PC-3 (cell line): ENCODE data around the gene CHD2. TPM values are rescaled to one million over a fixed set of nuclear protein-coding genes. Genes with fewer than 3 reads are reported as not detected.

Experiments
- ATAC-seq: fragments of 200-7000 bp; cut with Tn5 transposase; 2 replicates; pipeline ENCODE4 v1.9.1; 2020; ENCODE audit warnings: mild to moderate bottlenecking, moderate library complexity
- BruUV-seq: library from RNA; stranded (reverse); fragments of 400-500 nt; replicated peaks from 2 replicates; lab custom pipeline; 2021; lab: Mats Ljungman, UMichigan
- CTCF ChIA-PET: fragments of 300-600 bp; sonication (Branson Sonifier 250); formaldehyde crosslinking; loops from one replicate; lab custom pipeline; 2022; ENCODE audit warnings: antibody characterized with exemption; lab: Charles Lee
- POLR2A ChIA-PET: fragments of 300-600 bp; sonication (Branson Sonifier 250); formaldehyde crosslinking; loops from one replicate; lab custom pipeline; 2022; ENCODE audit warnings: antibody characterized with exemption; ENCODE audit not compliant: unreplicated experiment; lab: Charles Lee
- DNase-seq: peaks from one replicate; pipeline ENCODE4 v3.0.0-alpha.2; 2015
- H2AFZ ChIP-seq: fragments of 300-600 bp; sonication (generic); 2 replicates; pipeline ENCODE4 v1.6.0; 2016; ENCODE audit warnings: antibody characterized with exemption, low read length
- H3F3A ChIP-seq: fragments of 300-600 bp; sonication (generic); one replicate; pipeline ENCODE4 v1.6.0; 2017; ENCODE audit warnings: antibody characterized with exemption, low read length, control low read depth, mild to moderate bottlenecking; ENCODE audit not compliant: unreplicated experiment
- H3K27ac ChIP-seq: fragments of 300-600 bp; sonication (generic); 2 replicates; pipeline ENCODE4 v1.5.1; 2016; ENCODE audit warnings: mild to moderate bottlenecking, low read length
- H3K27me3 ChIP-seq: fragments of 300-600 bp; sonication (generic); 2 replicates; pipeline ENCODE4 v1.6.1; 2016; ENCODE audit warnings: low read length, mixed read lengths
- H3K36me3 ChIP-seq: fragments of 300-600 bp; sonication (generic); 2 replicates; pipeline ENCODE4 v1.6.1; 2016; ENCODE audit warnings: low read depth, mixed run types, low read length, mixed read lengths
- H3K4me1 ChIP-seq: fragments of 300-600 bp; sonication (generic); 2 replicates; pipeline ENCODE4 v1.5.1; 2016; ENCODE audit warnings: low read length; ENCODE audit not compliant: insufficient read depth
- H3K4me2 ChIP-seq: fragments of 300-600 bp; sonication (generic); 2 replicates; pipeline ENCODE4 v1.6.0; 2016; ENCODE audit warnings: low read length
- H3K4me3 ChIP-seq: fragments of 300-600 bp; sonication (generic); 2 replicates; pipeline ENCODE4 v1.5.1; 2016; ENCODE audit warnings: mild to moderate bottlenecking, low read length, mixed read lengths
- H3K79me2 ChIP-seq: fragments of 300-600 bp; sonication (generic); 2 replicates; pipeline ENCODE4 v1.6.1; 2017; ENCODE audit warnings: low read length, mixed read lengths
- H3K9ac ChIP-seq: fragments of 300-600 bp; sonication (generic); 2 replicates; pipeline ENCODE4 v1.6.0; 2016; ENCODE audit warnings: mild to moderate bottlenecking, low read length
- H3K9me2 ChIP-seq: fragments of 300-600 bp; sonication (generic); replicated peaks from 2 replicates; pipeline ENCODE4 v1.6.1; 2016; ENCODE audit warnings: mixed run types, low read length, mixed read lengths
- H3K9me3 ChIP-seq: fragments of 300-600 bp; sonication (generic); 2 replicates; pipeline ENCODE4 v1.6.1; 2016; ENCODE audit warnings: low read length, mixed read lengths
- H4K20me1 ChIP-seq: fragments of 300-600 bp; sonication (generic); 2 replicates; pipeline ENCODE4 v1.6.1; 2016; ENCODE audit warnings: low read length, mixed read lengths
- EZH2 ChIP-seq: fragments of 300-600 bp; sonication (generic); IDR thresholded peaks from one replicate; pipeline ENCODE4 v1.6.1; 2017; ENCODE audit warnings: antibody characterized with exemption, mild to moderate bottlenecking, low read length; ENCODE audit not compliant: unreplicated experiment
- EZH2phosphoT487 ChIP-seq: fragments of 300-600 bp; sonication (generic); IDR thresholded peaks from 2 replicates; pipeline ENCODE4 v1.6.1; 2018; ENCODE audit warnings: mild to moderate bottlenecking, antibody characterized with exemption, low read length, borderline replicate concordance
- intact Hi-C: fragments of 100-400 bp; cut with micrococcal nuclease; formaldehyde crosslinking; loops from 2 replicates; pipeline ENCODE4 v1.9.0; 2023
- total RNA-seq: library from RNA; depleted of rRNA; stranded (reverse); fragments of >200 nt; gene quantifications from 2 replicates; pipeline ENCODE4 v1.2.3, GENCODE V29; 2014
- TF ChIP-seq, protein P1 (sequence below): fragments of 300-600 bp; sonication (generic); conservative IDR thresholded peaks from 2 replicates; pipeline ENCODE4 v1.5.1; 2017; ENCODE audit warnings: antibody characterized with exemption, low read depth, mild to moderate bottlenecking, low read length

Gene CHD2
- total RNA-seq, 1 experiment from 2014 or later = 42.7 TPM

- Histone ChIP-seq H3K4me1 (peaks cover 62% of the 10 kb centered on the region), H4K20me1 (no peaks in the 10 kb centered on the region), H3K27ac (peak overlapping the region; percentile 93), H3K9me3 (no peaks in the 10 kb centered on the region), H3K9me2 (no peaks in the 10 kb centered on the region), H3K27me3 (no peaks in the 10 kb centered on the region), H2AFZ (no peak overlapping the region), H3K36me3 (peaks cover 39% of the 10 kb centered on the region), H3K4me2 (peak overlapping the region; percentile 75), H3K79me2 (peaks cover 85% of the 10 kb centered on the region), H3F3A (peaks cover 17% of the 10 kb centered on the region), H3K4me3 (peak overlapping the region; percentile 42; the same call in 1 of the 2 replicates), H3K9ac (peak overlapping the region; percentile 61)
- ChIA-PET CTCF (interaction anchor here (1.2 kb wide), 1 partner anchor 124 kb away, joined by 9 read pairs; no protein-coding TSS in a partner anchor), POLR2A (interaction anchor here (0.6 to 0.9 kb wide), 4 partner anchors 14 to 39 kb away, joined by 3 to 9 read pairs (median 4); no protein-coding TSS in a partner anchor)
- BruUV-seq = TSS peak; percentile 97
- ATAC-seq (peak; percentile 81), DNase-seq (peak; percentile 96)
- TF ChIP-seq EZH2phosphoT487 (no peak), EZH2 (no peak)
- TF ChIP-seq, protein P1, sequence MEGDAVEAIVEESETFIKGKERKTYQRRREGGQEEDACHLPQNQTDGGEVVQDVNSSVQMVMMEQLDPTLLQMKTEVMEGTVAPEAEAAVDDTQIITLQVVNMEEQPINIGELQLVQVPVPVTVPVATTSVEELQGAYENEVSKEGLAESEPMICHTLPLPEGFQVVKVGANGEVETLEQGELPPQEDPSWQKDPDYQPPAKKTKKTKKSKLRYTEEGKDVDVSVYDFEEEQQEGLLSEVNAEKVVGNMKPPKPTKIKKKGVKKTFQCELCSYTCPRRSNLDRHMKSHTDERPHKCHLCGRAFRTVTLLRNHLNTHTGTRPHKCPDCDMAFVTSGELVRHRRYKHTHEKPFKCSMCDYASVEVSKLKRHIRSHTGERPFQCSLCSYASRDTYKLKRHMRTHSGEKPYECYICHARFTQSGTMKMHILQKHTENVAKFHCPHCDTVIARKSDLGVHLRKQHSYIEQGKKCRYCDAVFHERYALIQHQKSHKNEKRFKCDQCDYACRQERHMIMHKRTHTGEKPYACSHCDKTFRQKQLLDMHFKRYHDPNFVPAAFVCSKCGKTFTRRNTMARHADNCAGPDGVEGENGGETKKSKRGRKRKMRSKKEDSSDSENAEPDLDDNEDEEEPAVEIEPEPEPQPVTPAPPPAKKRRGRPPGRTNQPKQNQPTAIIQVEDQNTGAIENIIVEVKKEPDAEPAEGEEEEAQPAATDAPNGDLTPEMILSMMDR = no peak
- intact Hi-C loops = no loop called here
Measured at GRCh38 chr15:92921215-92922131, 21.3 kb downstream of the CHD2 start.

DNA sequence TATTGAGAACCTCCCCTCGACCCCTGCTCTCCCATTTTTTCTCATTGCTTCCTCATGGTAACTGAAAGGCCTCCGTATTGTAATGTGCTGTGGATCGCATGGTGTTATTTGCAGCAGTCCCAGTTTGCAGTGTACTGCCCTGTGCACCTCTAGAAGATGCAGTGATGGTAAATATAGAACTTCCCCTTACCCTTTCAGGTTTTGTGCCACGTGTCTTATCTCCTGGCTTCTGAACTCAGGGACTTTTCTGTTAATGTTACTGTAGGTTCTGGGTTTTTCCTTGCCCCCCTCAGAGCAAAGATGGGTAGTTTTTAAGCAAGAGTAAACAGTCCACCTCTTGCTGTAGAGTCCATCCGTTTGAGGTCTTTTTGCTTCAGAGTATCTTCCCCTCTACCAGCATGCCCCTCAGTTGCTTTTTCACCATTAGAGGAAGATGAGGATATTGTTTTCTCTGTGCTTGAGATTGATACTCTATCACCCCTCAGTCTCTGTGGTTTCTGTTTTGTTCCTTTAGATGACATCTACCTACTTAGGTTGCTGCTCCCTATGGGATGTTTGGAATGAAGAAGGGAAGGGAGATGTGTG, 22.4 kb downstream of the CHD2 start:
- no peak overlapping the region for H2AFZ ChIP-seq
- peaks cover 49% of the 10 kb centered on the region for H3K36me3 ChIP-seq
- TF ChIP-seq EZH2phosphoT487 = no peak
- TF ChIP-seq, protein P1 = no peak
- TF ChIP-seq EZH2 = no peak
- peak overlapping the region; percentile 61 for H3K9ac ChIP-seq
- H3K4me1 ChIP-seq = peaks cover 52% of the 10 kb centered on the region
- DNase-seq = no peak
- H3K4me2 ChIP-seq = peak overlapping the region; percentile 75
- H3F3A ChIP-seq = peaks cover 13% of the 10 kb centered on the region
- peak overlapping the region; percentile 42 for H3K4me3 ChIP-seq
- POLR2A ChIA-PET = interaction anchor here (0.6 kb wide), 1 partner anchor 40 kb away, joined by 3 read pairs; no protein-coding TSS in a partner anchor
- peak overlapping the region; percentile 93 for H3K27ac ChIP-seq
- peaks cover 87% of the 10 kb centered on the region for H3K79me2 ChIP-seq
- no peaks in the 10 kb centered on the region for H3K9me3 ChIP-seq
- intact Hi-C loops = no loop called here
- CTCF ChIA-PET = no interaction called here
- BruUV-seq = no TSS peak
- no peaks in the 10 kb centered on the region for H3K27me3 ChIP-seq
- no peaks in the 10 kb centered on the region for H3K9me2 ChIP-seq
- H4K20me1 ChIP-seq = no peaks in the 10 kb centered on the region
- ATAC-seq = no peak
